MCF 10A (cell line): ENCODE data around the gene GPX5. TPM values are rescaled to one million over a fixed set of nuclear protein-coding genes. Genes with fewer than 3 reads are reported as not detected.

Experiments
- BruUV-seq: library from RNA; stranded (reverse); fragments of 400-500 nt; replicated peaks from 2 replicates; lab custom pipeline; 2021; lab: Mats Ljungman, UMichigan
- CTCF ChIA-PET: fragments of 300-600 bp; sonication (Branson Sonifier 250); formaldehyde crosslinking; extraction: SDS; loops from one replicate; lab custom pipeline; 2021; ENCODE audit warnings: antibody characterized with exemption, inconsistent platforms; lab: Yijun Ruan, JAX
- POLR2A ChIA-PET: fragments of 300-600, 350-650 bp; sonication (Branson Sonifier 250); formaldehyde crosslinking; extraction: SDS; loops from one replicate; lab custom pipeline; 2020; ENCODE audit warnings: antibody characterized with exemption, inconsistent platforms; lab: Yijun Ruan, JAX
- DNase-seq: peaks from one replicate; pipeline ENCODE4 v3.0.0-alpha.2; 2018; ENCODE audit not compliant: unreplicated experiment
- H3K27ac Mint-ChIP-seq: one replicate; pipeline ENCODE4 v1.8.0; 2022; ENCODE audit warnings: mild to moderate bottlenecking, low read depth, mixed read lengths; ENCODE audit not compliant: unreplicated experiment
- H3K27me3 Mint-ChIP-seq: one replicate; pipeline ENCODE4 v1.8.0; 2022; ENCODE audit warnings: mixed read lengths; ENCODE audit not compliant: insufficient read depth, unreplicated experiment
- H3K36me3 Mint-ChIP-seq: one replicate; pipeline ENCODE4 v1.8.0; 2022; ENCODE audit warnings: mild to moderate bottlenecking, moderate library complexity, mixed read lengths; ENCODE audit not compliant: insufficient read depth, unreplicated experiment
- H3K4me1 Mint-ChIP-seq: one replicate; pipeline ENCODE4 v1.8.0; 2022; ENCODE audit warnings: mixed read lengths; ENCODE audit not compliant: insufficient read depth, unreplicated experiment
- H3K4me3 Mint-ChIP-seq: one replicate; pipeline ENCODE4 v1.8.0; 2022; ENCODE audit warnings: mild to moderate bottlenecking, moderate library complexity, mixed read lengths; ENCODE audit not compliant: unreplicated experiment
- H3K9me3 Mint-ChIP-seq: one replicate; pipeline ENCODE4 v1.8.0; 2022; ENCODE audit warnings: mixed read lengths; ENCODE audit not compliant: unreplicated experiment
- intact Hi-C: fragments of 100-400 bp; cut with micrococcal nuclease; formaldehyde crosslinking; loops from 2 replicates; pipeline ENCODE4 v1.14.1; 2022
- total RNA-seq: library from RNA; stranded (reverse); gene quantifications from 2 replicates; pipeline ENCODE4 v1.2.3, GENCODE V29; 2022
- TF ChIP-seq, protein P1 (sequence below): fragments of 200-600 bp; IDR thresholded peaks from one replicate; pipeline ENCODE4 v1.8.0; 2022; ENCODE audit warnings: antibody characterized with exemption, mild to moderate bottlenecking; ENCODE audit not compliant: unreplicated experiment

The GPX5 gene
- total RNA-seq, 1 experiment from 2014 or later: not detected

DNA sequence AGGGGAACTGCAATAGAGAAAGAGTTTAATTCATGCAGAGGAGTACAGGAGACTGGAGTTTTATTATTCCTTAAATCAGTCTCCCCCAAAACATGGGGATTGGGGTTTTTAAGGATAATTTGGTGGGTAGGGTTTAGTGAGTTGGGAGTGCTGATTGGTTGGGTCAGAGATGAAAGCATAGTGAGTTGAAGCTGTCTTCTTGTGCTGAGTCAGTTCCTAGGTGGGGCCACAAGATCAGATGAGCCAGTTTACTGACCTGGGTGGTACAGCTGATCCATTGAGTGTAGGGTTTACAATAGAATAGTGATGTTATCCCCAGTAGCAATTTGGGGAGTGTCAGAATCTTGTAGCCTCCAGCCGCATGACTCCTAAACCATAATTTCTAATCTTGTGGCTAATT lies 39.1 kb upstream of the GPX5 start:
- H3K27ac Mint-ChIP-seq: no peak overlapping the region
- DNase-seq: no peak
- no peak overlapping the region for H3K4me3 Mint-ChIP-seq
- ChIA-PET CTCF (interaction anchor here (1.6 kb wide), 1 partner anchor 14 kb away, joined by 5 read pairs; no protein-coding TSS in a partner anchor), POLR2A (no interaction called here)
- intact Hi-C loops: no loop called here
- BruUV-seq: no TSS peak
- H3K9me3 Mint-ChIP-seq: no peaks in the 10 kb centered on the region
- peaks cover 5% of the 10 kb centered on the region for H3K4me1 Mint-ChIP-seq
- H3K36me3 Mint-ChIP-seq: peaks cover 14% of the 10 kb centered on the region
- peaks cover 16% of the 10 kb centered on the region for H3K27me3 Mint-ChIP-seq
- TF ChIP-seq, protein P1, sequence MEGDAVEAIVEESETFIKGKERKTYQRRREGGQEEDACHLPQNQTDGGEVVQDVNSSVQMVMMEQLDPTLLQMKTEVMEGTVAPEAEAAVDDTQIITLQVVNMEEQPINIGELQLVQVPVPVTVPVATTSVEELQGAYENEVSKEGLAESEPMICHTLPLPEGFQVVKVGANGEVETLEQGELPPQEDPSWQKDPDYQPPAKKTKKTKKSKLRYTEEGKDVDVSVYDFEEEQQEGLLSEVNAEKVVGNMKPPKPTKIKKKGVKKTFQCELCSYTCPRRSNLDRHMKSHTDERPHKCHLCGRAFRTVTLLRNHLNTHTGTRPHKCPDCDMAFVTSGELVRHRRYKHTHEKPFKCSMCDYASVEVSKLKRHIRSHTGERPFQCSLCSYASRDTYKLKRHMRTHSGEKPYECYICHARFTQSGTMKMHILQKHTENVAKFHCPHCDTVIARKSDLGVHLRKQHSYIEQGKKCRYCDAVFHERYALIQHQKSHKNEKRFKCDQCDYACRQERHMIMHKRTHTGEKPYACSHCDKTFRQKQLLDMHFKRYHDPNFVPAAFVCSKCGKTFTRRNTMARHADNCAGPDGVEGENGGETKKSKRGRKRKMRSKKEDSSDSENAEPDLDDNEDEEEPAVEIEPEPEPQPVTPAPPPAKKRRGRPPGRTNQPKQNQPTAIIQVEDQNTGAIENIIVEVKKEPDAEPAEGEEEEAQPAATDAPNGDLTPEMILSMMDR: no peak

DNA sequence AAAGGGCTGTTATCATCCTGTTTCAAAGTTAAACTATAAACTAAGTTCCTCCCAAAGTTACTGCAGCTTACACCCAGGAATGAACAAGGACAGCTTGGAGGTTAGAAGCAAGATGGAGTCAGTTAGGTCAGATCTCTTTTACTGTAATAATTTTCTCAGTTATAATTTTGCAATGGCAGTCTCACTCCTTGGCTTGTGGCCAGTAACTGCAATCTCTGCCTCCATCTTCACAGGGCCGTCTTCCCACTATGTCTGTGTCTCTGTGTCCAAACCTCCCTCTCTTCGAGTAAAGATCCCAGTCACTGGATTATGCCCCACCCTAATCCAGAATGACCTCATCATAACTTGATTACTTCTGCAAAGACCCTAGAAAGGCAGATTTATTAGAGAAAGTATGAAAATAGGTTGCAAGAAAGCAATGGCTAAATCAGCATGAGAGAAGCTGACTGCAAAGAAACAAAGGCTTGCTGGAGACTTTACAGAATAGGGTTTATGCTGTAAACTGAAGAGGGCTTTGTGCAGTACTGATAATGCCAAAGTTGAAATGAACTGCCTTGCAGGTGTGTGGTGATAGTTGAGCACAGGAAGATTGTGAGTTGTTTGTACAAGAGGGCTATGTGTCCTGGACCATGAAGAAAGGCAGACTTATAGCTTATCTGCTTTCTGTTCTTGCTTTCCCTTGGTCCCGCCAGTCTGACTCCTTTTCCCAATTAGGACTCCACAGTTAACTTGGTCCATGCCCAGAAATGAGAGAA lies 38.5 kb upstream of the GPX5 start:
- intact Hi-C loops: no loop called here
- no TSS peak for BruUV-seq
- POLR2A ChIA-PET: interaction anchor here (1.5 to 2.6 kb wide), 2 partner anchors 12 to 55 kb away, joined by 3 to 11 read pairs; no protein-coding TSS in a partner anchor
- Mint-ChIP-seq H3K4me3 (no peak overlapping the region), H3K9me3 (no peaks in the 10 kb centered on the region), H3K36me3 (peaks cover 14% of the 10 kb centered on the region), H3K27me3 (peaks cover 11% of the 10 kb centered on the region), H3K4me1 (peaks cover 5% of the 10 kb centered on the region), H3K27ac (no peak overlapping the region)
- TF ChIP-seq, protein P1: no peak
- CTCF ChIA-PET: interaction anchor here (1.6 kb wide), 1 partner anchor 14 kb away, joined by 5 read pairs; no protein-coding TSS in a partner anchor
- no peak for DNase-seq

DNA sequence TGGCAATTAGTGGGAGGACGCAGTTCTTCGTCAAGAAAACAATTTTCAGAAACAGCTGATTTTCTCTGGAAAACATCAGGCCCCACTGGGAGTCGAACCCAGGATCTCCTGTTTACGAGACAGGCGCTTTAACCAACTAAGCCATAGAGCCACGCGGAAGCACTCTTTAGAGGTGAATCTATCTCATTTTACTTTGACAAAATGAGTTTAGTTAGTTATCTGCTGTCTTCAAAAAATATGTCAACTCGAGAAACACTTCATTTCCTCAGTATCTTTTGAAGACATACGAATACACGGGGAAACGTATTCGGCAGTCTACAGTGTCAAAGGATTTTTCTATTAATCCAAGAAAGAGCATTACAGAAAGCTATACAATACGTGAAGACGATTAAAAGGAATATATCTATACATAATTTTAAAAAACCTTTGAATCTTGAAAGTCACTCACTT lies 36.7 kb upstream of the GPX5 start:
- peak; percentile 69 for DNase-seq
- Mint-ChIP-seq H3K9me3 (no peaks in the 10 kb centered on the region), H3K4me3 (peak overlapping the region; percentile 86), H3K36me3 (peaks cover 14% of the 10 kb centered on the region), H3K27me3 (no peaks in the 10 kb centered on the region), H3K4me1 (peaks cover 5% of the 10 kb centered on the region), H3K27ac (peak overlapping the region; percentile 97)
- TF ChIP-seq, protein P1: no peak
- TSS peak; percentile 63 for BruUV-seq
- intact Hi-C loops: loop anchor here (2.0 kb wide), 1 partner anchor 98 kb away; a partner anchor contains a TSS
- ChIA-PET CTCF (interaction anchor here (0.6 to 1.2 kb wide), 4 partner anchors 10 to 209 kb away, joined by 3 to 6 read pairs (median 3); no protein-coding TSS in a partner anchor), POLR2A (interaction anchor here (0.6 to 2.6 kb wide), 12 partner anchors 10 to 679 kb away, joined by 3 to 14 read pairs (median 4); partner anchors contain the start of gene TRIM27)
